Keratinocyte (primary cell): Measurements from ENCODE around the gene RNU6-9. TPM values are rescaled to one million over a fixed set of nuclear protein-coding genes. Genes with fewer than 3 reads are reported as not detected.

Experiments used
- DNase-seq: peaks from one replicate; pipeline ENCODE4 v3.0.0-alpha.2; 2011; ENCODE audit warnings: low read depth, missing footprints, low spot score
- FAIRE-seq: peaks from 2 replicates; lab custom pipeline; 2011; peaks lifted over from hg19 to GRCh38; lab: Jason Lieb, UNC
- H2AFZ ChIP-seq: 2 replicates; pipeline ENCODE4 v1.6.0; 2012; ENCODE audit warnings: low read length, control low read depth, inconsistent platforms; ENCODE audit not compliant: control insufficient read depth
- H3K27ac ChIP-seq: 2 replicates; pipeline ENCODE4 v1.5.1; 2011; ENCODE audit warnings: low read length; ENCODE audit not compliant: control insufficient read depth, insufficient read depth
- H3K27me3 ChIP-seq: 3 replicates; pipeline ENCODE4 v1.6.0; 2011; ENCODE audit warnings: low read length; ENCODE audit not compliant: control insufficient read depth, insufficient read depth; ENCODE audit errors: extremely low read depth
- H3K36me3 ChIP-seq, 2 experiments: 2 replicates in 1 of 2; 3 replicates in 1 of 2; pipeline ENCODE4 v1.5.1; 2011; ENCODE audit warnings: low read length in 2 of 2, mild to moderate bottlenecking in 1 of 2; ENCODE audit not compliant: control insufficient read depth in 2 of 2, insufficient read depth in 2 of 2; ENCODE audit errors: extremely low read depth in 1 of 2
- H3K4me1 ChIP-seq: 3 replicates; pipeline ENCODE4 v1.5.1; 2011; ENCODE audit warnings: low read length; ENCODE audit not compliant: control insufficient read depth, insufficient read depth; ENCODE audit errors: extremely low read depth
- H3K4me2 ChIP-seq: 3 replicates; pipeline ENCODE4 v1.6.0; 2011; ENCODE audit warnings: low read depth, low read length; ENCODE audit not compliant: control insufficient read depth, insufficient read depth; ENCODE audit errors: extremely low read depth
- H3K4me3 ChIP-seq, 3 experiments: fragments of 200-600 bp in 1 of 3; sonication (generic) in 1 of 3; 2 replicates in 2 of 3; 3 replicates in 1 of 3; pipeline ENCODE4 v1.5.1; 2011 to 2016; ENCODE audit warnings: low read length in 3 of 3, mild to moderate bottlenecking in 3 of 3, control low read depth in 2 of 3, inconsistent platforms in 1 of 3, low read depth in 1 of 3, mixed read lengths in 1 of 3, mixed run types in 1 of 3, moderate library complexity in 1 of 3; ENCODE audit not compliant: control insufficient read depth in 2 of 3, insufficient read depth in 2 of 3; ENCODE audit errors: extremely low read depth in 1 of 3
- H3K79me2 ChIP-seq: 2 replicates; pipeline ENCODE4 v1.6.0; 2012; ENCODE audit warnings: low read length; ENCODE audit not compliant: control insufficient read depth, insufficient read depth
- H3K9ac ChIP-seq: 3 replicates; pipeline ENCODE4 v1.6.0; 2011; ENCODE audit warnings: low read length; ENCODE audit not compliant: control insufficient read depth, insufficient read depth; ENCODE audit errors: extremely low read depth
- H3K9me1 ChIP-seq: 3 replicates; pipeline ENCODE4 v1.6.0; 2011; ENCODE audit warnings: low read length; ENCODE audit not compliant: control insufficient read depth, insufficient read depth; ENCODE audit errors: extremely low read depth
- H3K9me3 ChIP-seq: 2 replicates; pipeline ENCODE4 v1.5.1; 2012; ENCODE audit warnings: low read depth, low read length; ENCODE audit not compliant: control insufficient read depth
- H4K20me1 ChIP-seq: 3 replicates; pipeline ENCODE4 v1.6.0; 2011; ENCODE audit warnings: low read length; ENCODE audit not compliant: control insufficient read depth, insufficient read depth; ENCODE audit errors: extremely low read depth
- CTCF ChIP-seq, 3 experiments: IDR thresholded peaks in 1 of 3; conservative IDR thresholded peaks in 1 of 3; optimal IDR thresholded peaks in 1 of 3; 2 replicates in 2 of 3; 3 replicates in 1 of 3; pipeline versions ENCODE3 to v1.5.1; 2011; ENCODE audit warnings: low read length in 3 of 3, mild to moderate bottlenecking in 3 of 3, moderate library complexity in 2 of 3, control low read depth in 1 of 3, inconsistent platforms in 1 of 3; ENCODE audit not compliant: insufficient read depth in 2 of 3; ENCODE audit errors: extremely low read depth in 1 of 3
- EZH2 ChIP-seq: IDR thresholded peaks from one replicate; pipeline ENCODE4 v1.6.1; 2012; ENCODE audit warnings: inconsistent platforms, mild to moderate bottlenecking, low read length, moderate library complexity
- dilution Hi-C: fragments of 300-500 bp; cut with MboI; formaldehyde crosslinking; loops from one replicate; pipeline ENCODE4 v1.7.0; 2020; ENCODE audit warnings: low sequenced_read_pairs; ENCODE audit not compliant: extremely low pct_ligation_motif_present
- polyA plus RNA-seq, 5 experiments: library from polyadenylated mRNA; depleted of rRNA in 3 of 5; stranded (reverse) in 3 of 5; stranded (forward) in 1 of 5; unstranded in 1 of 5; fragments of >200 nt; gene quantifications; 1 replicate in 1 of 5; 2 replicates in 3 of 5; 3 replicates in 1 of 5; pipeline versions ENCODE4 v1.2.1 to v1.2.3, GENCODE V29; 2011 to 2012; ENCODE audit warnings: missing spikeins in 2 of 5, low read depth in 1 of 5, low replicate concordance in 1 of 5

RNU6-9 gene
- polyA plus RNA-seq, 1 donor (not counting 4 experiments of a cell fraction or from before 2014, with no cell fraction given): not detected

GRCh38 chr19:861756-862580 is 31.3 kb upstream of the RNU6-9 start:
- Histone ChIP-seq H3K9me3 (no peaks in the 10 kb centered on the region), H3K36me3 (no peaks in the 10 kb centered on the region), H3K9ac (no peak overlapping the region), H3K4me2 (peak overlapping the region; percentile 37), H3K27me3 (peaks cover 12% of the 10 kb centered on the region), H3K4me3 (no peak overlapping the region), H3K4me1 (peaks cover 3% of the 10 kb centered on the region), H2AFZ (no peak overlapping the region), H3K9me1 (no peaks in the 10 kb centered on the region), H4K20me1 (no peaks in the 10 kb centered on the region), H3K27ac (no peak overlapping the region), H3K79me2 (no peaks in the 10 kb centered on the region)
- dilution Hi-C loops: no loop called here
- FAIRE-seq (no peak), DNase-seq (no peak)
- TF ChIP-seq EZH2: no peak
- peak in 2 of 3 experiments; percentile 37 to 50 for TF ChIP-seq CTCF (optimal IDR thresholded peaks at IDR 0.05 in 1 of 3, IDR thresholded peaks at IDR 0.05 in 1 of 3, conservative IDR thresholded peaks at IDR 0.05 in 1 of 3; ENCODE audit: extremely low read depth in 1 of 3, insufficient read depth in 2 of 3, low read length in 3 of 3)

GRCh38 chr19:862581-863314 is 30.5 kb upstream of the RNU6-9 start:
- Histone ChIP-seq H3K9me1 (no peaks in the 10 kb centered on the region), H3K4me2 (peak overlapping the region; percentile 32), H3K79me2 (no peaks in the 10 kb centered on the region), H3K9me3 (no peaks in the 10 kb centered on the region), H4K20me1 (no peaks in the 10 kb centered on the region), H3K27me3 (peaks cover 12% of the 10 kb centered on the region), H3K4me1 (peaks cover 3% of the 10 kb centered on the region), H3K27ac (no peak overlapping the region), H3K4me3 (no peak overlapping the region), H3K9ac (no peak overlapping the region), H3K36me3 (peaks cover 0 to 2% of the 10 kb centered on the region in 2 experiments), H2AFZ (no peak overlapping the region)
- peak; percentile 55 for FAIRE-seq
- no peak for DNase-seq
- TF ChIP-seq EZH2: no peak
- TF ChIP-seq CTCF (optimal IDR thresholded peaks at IDR 0.05 in 1 of 3, IDR thresholded peaks at IDR 0.05 in 1 of 3, conservative IDR thresholded peaks at IDR 0.05 in 1 of 3; ENCODE audit: extremely low read depth in 1 of 3, insufficient read depth in 2 of 3, low read length in 3 of 3): no peak
- dilution Hi-C loops: no loop called here
